HL-60/S4 (cell line): ENCODE measurements around the gene SLC17A9.

Experiments
- in situ Hi-C: fragments of 300-500 bp; cut with MboI; formaldehyde crosslinking; loops from 2 replicates; pipeline ENCODE4 v1.14.3; 2022; ENCODE audit warnings: low sequenced_read_pairs

SLC17A9 gene

DNA sequence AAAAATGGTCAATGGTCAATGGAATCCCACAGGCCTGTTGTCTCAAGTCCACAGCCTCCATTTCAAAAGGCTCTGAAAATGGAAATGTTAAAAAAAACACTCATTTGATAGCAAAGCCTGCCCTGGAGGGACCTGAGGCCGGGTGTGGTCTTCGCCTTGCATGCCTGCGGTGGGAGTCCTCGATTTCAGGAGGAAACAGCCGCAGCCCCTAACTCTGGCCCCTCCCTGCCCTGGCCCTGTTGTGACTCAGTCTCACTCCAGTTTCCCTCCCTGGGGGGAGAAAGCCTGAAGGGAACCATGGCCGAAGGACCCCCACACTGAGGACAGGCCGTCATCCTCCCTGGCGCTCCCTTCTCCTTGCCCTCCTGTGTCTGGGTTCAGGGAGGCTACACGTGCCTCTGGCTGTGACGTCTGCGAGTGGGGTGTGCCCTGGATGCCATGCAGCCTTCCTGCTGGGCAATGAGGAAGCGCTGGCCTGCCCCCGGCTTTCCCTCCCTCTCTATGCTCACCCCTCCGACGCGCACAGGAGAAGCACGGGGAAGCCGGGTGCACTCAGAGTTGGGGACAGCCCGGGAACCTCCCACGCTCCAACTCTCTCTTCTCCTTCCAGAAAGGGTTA is 45.0 kb downstream of the SLC17A9 start:
- in situ Hi-C loops, result no loop called here

DNA sequence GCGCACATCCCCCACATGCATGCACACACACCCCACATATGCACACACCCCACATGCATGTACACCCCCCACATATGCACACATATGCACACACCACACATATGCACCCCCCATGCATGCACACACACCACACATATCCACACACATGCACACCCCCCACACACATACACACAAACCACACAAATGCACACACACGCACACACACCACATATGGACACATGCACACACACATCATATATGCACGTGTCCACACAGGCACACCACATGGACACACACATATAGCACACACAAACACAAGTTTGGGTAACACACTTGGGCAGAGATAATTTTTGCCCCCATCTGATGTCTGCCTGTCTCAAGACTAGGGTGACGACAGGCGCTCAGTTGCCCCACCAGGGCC is 45.9 kb downstream of the SLC17A9 start:
- in situ Hi-C loops, result no loop called here

DNA sequence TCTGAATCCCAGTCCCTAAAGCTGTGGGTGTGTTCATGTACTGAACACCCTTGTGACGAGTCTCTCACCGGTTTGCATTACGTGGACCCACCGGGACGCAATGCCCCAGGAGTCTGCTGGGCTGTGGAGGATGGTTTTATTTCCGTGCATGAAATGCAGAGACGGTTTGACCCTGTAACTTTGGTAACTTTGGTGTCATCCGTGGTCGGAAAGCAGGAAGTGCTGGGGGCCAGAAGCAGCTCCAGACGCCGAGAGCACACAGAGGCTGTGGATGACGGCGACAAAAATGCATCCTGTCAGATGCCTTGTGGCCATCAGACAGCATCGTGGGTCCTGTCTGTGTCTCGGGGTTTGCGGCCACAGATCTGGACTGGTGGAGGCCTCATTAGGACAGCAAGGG is 47.1 kb downstream of the SLC17A9 start:
- in situ Hi-C loops, result no loop called here

DNA sequence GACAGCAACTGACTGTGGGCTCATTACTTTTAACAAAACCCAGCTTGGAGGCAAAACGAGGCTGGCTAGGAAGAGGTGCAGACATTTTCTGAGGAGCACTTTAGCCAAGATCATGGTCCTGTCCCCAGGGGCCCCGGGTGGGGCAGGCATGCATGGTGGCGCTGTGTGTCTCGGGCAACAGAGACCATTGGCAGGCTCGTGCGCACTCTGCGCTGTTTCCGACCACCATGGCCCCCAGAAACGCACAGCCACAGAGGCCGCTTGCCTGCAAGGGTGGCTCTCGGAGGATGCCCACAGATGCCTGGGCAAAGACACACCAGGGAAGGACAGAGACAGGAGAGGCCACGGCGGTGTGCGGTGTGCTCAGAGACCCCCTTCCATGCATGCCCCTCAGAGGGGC is 47.5 kb downstream of the SLC17A9 start:
- in situ Hi-C loops, result no loop called here

DNA sequence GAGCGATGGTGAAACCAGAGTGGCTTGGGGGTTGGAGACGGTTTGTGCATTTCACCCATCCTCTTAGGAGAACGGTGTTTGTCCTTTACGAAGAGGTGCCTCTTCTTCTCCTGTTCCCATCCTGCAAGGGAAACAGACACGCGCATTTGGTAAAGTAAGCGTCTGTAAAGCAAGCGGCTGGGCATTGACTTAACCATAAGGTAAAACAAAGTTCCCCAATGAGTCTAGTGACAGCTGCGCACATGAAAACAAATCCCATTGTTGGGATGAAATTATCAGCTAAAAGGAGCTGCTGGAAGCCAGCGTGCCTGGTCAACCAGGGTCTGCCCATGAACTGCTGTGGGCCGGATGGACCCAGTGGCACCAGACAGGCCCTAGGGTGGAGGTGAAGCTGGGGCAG is 48.4 kb downstream of the SLC17A9 start:
- in situ Hi-C loops, result no loop called here

DNA sequence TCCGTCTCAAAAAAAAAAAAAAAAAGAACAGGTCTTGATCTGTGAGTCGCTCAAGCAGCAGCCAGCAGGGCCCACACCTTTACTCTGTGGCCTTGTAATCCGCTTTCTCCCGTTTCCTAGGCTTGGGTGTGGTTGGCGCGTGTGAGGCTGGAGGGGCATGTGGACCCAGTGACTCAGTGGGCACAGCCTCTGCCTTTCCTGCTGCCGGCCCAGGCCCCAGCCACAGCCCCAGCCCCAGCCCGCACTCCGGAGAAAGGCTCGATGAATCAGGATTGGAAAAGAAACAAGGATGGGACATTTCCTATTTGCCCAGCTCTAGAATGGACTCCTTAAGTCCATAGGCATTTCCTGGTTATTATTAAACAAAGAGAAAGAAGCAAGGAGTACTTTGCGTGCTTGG is 50.0 kb downstream of the SLC17A9 start:
- in situ Hi-C loops, result no loop called here

DNA sequence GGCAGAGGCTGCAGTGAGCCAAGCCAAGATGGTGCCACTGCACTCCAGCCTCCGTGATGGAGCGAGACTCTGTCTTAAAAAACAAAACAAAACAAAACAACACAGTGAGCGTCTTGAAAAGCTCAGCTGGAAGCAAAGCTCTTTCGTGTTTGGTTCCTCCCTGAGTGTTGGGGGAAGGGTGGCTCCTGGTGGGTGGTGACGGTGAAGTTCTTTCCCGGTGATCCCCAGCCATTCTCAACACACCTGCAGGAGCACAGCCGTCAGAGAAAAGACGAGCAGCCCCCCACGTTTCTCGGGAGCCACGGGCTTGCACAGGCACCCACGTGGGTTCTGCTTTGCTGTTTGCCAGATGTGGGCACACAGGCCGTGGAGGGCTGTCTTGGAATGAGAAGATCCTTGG is 51.0 kb downstream of the SLC17A9 start:
- in situ Hi-C loops, result no loop called here

DNA sequence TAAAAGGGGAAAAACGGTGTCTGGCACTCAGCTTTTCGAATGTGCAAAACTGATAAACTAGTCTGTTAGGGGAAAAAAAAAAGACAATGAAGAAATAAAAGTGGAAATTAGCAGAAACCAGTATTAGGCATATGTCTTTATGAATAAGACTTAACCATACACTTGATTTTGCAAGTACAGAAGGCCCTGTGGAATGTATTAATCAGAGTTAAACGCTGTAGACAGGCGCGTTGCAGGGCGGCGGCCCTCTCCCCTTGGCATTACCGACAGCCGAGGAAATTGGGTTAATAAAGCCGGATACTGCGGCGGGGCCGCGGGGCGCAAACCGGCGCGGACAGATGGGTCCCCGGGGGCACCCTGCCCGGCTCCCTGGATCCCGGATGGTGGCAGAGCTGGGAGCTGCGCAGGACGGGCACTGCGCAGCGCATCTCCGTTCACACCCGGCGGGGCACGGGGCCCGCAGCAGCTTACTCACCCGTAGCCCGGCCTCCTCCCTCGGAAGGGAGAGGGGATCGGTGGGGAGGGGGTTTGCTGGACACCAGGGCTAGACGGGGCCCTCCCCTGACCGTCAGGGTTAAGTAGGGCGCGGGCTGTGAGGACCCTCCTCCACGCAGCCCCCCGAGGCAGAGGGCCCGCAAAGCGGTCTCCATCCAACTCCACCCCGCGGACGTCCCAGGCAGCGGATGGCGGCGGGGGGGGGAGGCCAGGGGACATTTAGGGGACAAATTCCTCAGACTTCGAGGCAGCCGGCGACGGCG is 52.3 kb downstream of the SLC17A9 start:
- in situ Hi-C loops, result no loop called here

DNA sequence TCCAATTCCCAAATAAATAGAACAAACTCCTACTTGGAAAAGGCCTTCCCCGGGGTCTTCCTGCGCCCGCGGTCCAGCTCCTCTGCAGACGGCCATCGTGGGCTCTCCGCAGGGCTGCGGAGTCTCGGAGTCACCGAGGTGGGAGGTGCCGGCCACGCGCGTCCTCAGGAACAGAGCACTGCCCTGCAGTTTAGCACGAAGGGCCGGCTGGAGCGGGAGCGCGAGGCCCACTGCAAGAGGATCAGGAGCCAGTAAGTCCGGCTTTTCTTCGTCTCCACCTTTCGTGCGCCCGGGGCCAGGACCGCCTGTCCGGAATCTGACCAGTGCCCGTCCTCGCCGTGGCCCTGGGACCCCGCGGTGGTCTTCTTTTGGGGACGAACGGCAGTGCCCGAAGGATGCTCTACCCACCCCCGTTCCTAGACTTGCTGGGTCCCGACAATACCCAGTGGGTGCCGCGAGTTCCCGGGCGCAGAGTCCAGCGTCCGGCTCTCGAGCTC is 52.9 kb downstream of the SLC17A9 start:
- in situ Hi-C loops, result no loop called here

DNA sequence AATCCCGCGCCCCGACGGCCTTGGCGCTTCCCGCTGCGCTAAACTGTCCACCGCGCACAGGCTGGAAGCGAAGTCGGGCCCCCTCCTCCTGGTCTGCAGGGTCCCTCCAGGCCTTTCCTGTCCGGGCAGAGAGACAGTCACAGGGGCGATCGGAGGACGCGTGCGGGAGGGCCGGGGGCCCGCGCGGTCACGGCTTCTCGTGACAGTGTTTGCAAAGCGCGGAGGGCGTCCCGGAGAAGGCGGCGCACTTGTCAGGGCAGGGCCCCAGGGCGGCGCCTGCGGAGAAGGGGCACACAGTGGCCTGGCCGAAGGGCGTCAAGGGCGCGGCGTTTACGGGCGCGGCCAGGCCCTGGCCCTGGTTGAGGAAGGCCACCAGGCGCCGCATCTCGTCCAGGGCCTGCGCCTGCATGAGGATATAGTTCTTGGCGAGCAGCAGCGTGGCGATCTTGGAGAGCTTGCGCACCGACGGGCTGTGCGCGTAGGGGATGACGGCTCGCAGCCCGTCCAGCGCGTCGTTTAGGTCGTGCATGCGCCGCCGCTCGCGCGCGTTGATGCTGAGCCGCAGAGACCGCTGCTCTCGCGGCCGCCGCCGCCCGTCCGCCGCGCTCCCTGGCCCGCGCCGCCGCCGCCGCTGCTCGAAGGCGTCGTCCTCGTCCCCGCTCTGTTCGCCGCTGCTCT is 53.5 kb downstream of the SLC17A9 start:
- in situ Hi-C loops, result no loop called here

DNA sequence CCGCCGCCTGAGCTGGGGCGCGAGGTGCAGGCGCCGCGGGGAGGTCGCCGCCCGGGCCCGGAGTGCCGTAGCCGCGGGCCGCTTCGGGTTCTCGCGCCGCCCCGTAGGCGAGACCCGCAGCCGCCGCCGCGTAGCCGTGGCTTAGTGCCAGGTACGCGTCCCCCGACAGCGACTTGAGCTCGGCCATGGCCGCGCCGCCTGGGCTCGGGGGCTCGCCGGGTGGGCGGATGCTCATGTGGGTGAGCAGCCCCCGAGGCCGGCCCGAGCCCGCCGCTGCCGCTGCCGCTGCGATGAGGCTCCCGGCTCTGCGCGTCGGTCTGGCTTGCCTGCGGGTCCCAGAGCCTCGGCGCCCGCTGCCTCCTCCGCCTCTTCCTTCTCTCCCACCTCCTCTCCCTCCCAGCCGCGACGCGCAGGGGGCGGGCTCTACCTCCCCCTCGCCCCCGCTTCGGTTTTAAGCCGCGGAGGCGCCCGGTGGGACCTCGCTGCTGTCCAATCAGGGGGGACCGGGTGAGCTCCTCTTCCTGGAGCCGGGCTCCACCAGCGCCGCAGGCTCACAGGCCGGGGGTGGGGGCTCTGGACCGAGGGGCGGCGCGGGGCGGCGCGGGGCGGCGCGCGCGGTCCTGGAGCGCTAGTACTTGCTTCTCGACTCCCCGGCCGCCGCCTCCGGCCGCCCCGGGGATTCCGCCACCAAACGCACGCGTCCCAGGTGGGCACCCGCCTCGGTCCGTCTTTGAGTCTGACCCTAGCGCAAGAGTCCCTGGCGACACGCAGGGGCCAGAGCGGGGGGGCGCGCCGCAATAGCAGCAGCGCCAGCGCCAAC is 54.2 kb downstream of the SLC17A9 start, which contains the start of gene BHLHE23:
TSS of gene BHLHE23 (minus strand) at position 425 of the 820 bp plus-strand sequence. CDS start at position 235, 190 bp downstream.
- in situ Hi-C loops, result no loop called here

DNA sequence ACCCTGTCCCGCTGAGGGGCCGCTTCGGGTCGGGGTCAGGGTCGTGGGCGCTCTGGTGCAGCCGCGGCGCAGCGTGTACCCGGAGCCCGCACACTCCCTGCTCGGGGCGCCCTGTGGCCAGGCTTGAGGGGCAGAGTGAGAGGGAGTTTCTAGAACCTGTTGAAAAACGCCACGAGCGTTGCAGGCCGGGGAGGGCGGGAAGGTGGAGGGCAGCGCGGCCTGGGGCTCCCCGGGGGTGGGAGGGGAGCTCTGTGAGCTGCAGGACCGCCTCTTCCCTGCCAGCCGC is 54.8 kb downstream of the SLC17A9 start:
- in situ Hi-C loops, result no loop called here

DNA sequence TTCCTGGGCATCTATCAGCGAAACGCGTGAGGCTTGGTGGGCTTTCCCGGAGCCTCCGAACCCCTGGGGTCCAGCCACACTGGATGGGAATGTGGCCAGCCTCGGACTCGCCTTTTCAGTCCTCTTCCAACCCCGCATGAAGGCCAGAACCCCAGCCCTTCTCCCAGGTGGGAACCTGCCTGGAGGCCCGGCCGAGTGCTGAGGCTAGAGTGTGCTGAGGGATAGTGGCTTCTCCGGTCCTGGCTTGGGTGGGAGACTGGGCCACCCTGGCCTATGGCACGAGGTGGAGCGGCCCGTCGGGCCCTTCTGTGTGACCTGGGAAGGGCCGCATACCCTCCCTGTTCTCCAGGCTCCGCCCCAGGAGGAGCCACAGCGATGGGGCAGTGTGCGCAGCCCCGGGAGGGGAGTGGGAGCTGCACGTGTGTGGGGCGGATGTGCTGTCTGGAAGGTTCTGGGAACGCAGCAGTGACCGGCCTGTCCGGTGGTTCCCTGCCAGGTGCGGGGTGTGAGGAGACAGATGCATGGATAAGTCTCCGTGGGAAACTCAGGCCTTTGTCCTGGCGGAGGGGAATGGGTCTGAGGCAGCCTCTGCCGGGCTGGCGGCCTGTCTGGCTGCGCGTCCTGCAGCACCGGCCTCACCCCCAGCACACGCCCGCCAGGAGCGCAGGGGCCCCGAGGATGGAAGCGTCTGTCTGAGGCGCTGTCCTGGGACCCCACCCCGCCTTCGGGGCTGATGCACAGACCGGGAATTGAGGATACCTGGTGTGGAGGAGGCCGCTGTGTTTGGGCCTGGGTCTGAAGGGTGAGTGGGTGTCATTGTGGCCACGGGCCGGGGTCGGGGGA is 55.4 kb downstream of the SLC17A9 start:
- in situ Hi-C loops, result no loop called here

DNA sequence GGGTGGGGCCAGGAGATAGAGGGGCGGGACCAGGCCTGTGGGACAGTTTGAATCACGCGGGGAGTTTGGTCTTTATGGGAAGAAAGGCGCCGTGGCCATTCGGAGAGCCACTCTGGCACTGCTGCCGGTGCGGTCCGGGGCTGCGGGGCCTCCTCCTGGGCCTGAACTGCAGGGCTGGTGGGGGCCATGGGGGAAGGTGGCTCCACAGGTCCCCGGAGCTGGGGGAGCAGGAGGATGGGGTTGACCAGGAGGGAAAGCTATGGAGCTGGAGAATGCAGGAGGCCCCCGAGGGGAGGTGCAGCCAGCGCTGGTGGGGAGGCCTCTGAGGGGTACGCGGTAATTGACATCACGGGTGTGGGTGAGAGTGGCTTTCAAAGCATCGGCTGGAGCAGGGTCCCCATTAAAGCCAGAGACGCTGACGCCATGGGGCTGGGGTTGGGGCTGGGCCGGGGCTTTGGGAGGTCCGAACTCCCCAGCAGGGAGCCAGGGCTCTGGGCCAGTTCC is 56.1 kb downstream of the SLC17A9 start:
- in situ Hi-C loops, result no loop called here

DNA sequence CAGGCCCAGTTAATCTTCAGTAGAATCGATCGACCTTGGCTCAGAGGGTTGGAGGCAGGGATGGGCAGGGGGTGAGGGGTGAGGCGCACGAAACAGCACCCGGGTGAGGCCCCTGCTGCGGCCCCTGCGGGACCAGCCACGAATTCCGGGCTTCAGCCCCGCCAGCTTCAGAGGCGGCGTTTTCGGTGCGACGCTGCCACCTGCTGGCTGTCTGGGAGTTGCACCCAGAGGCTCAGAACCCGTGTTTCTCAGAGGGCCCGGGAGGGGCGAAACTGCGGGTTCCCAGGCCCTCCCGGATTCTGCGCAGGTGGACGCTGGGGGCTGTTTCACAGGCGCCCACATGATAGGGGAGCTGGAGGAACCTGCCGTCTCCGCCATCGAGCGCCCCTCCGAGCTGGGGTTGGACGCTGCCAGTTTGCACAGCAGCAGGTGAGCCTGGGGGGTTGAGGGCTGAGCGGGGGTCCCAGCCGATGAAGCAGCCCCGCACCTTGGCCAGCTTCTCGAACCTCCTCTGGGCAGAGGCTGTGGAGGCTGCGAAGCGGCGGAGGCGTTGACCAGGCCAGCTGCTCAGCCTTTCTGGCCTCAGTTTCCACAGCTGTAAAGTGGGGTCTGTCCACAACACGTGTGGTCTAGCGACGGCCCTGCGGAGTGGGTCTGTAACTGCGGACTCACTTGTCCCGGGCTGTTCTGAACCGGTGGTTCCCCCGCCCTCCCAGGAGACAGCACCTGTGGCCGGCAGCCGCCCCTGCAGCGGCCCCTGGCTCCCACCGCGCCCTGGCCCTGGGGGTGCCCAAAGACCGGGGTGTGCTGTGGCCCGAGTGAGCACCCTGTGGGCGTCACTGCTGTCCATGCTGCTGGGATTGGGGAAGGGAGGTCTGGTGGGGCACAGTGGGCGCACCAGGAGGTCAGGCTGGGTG is 56.8 kb downstream of the SLC17A9 start:
- in situ Hi-C loops, result no loop called here

DNA sequence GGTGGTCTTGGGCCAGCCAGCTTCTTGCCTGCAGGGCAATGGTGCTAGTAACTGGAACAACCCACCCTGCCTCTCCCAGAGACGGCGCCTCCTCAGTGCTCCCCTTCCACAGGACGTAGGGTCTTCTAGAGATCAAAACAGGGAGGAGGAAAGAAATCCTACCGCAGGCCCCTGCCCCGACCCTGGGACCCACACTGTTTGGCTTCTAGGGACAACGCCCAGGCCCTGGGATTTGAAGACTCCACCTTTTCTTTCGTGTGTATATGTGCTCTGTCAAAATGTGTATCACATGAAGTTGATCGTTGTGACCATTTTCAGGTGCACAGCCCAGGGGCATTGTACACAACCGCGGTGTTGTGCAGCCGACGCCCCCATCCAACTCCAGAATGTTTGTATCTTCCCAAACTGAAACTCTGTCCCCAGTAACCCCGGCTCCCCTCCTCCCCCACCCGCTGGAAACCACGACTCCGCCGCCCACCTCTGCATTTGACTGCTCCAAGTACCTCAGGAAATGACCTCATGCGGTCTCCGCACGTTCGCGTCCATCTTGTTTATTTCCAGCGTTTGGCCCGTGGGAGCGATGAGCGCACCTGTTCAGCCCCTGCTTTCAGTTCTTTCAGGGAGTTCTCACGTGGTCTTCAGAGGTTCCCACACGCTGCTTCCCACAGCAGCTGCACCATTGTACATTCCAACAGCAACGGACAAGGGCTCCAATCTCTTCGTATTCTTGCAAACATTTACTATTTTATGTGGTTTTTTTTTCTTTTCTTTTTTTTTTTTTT is 57.7 kb downstream of the SLC17A9 start:
- in situ Hi-C loops, result no loop called here

DNA sequence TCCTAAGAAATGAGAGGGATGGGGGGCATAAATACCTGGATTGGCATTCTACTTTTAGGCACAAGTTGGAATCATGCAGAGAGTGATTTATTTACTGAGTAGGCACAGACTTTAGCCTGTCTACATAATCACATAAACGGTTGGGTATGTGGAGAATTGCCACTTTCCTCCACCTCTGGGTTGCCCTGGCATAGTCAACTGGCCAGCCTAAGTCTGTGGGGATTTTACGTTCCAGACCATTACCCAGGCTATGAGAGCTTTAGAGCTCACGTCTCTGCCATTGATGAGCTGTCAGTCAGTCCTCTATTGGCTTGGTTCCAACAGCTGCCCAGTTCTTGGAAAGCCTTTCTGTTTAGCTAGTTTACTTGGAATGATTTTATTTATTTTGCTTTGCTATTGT is 59.3 kb downstream of the SLC17A9 start:
- in situ Hi-C loops, result no loop called here

DNA sequence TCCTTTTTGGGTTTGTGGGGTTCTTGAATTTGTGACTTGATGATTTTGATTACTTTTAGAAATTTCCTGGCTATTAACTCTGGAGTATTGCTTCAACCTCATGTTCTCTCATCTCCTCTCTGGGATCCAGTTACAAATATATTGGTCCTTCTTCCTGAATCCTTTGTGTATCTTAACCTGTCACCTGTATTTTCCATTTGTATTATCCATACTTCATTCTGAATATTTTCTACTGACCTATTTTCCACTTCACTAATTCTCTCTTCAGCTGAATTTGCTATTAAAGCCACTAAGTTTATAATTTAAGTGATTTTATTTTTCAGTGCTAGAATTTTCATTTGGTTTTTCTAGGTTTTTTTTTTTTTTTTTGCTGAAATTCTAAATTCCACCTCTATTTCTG is 60.7 kb downstream of the SLC17A9 start:
- in situ Hi-C loops, result no loop called here
